Measurements from ENCODE around the gene MYL1.

MYL1 gene

DNA sequence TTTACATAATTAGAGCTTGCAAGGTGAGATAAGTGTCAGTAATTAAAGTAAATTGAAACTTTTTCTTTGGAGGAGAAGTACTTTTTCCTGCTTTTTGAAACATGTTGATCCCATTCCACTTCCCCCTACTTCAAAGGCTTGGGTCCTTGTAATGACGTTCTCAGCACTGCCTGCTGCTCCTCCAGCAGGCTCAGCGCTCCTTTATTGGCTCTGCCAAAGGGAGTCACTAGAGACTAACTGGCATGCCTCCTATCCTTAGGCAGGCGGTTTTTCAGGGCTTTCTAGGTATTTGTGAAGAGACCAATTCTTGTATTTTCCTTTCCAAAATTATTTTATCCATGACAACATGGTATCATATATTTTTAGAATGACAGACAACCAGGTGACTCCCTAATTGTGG lies 45.8 kb downstream of the MYL1 start:
- no peak overlapping the region for H3K4me3 ChIP-seq (ENCODE audit: low read depth, low read length)
- no peak for TF ChIP-seq CTCF (IDR thresholded peaks at IDR 0.05; ENCODE audit: low read depth, low read length)

GRCh38 chr2:210268281-210268680 lies 46.7 kb downstream of the MYL1 start:
- no peak overlapping the region for H3K4me3 ChIP-seq (ENCODE audit: low read depth, low read length)
- TF ChIP-seq CTCF (IDR thresholded peaks at IDR 0.05; ENCODE audit: low read depth, low read length): no peak

DNA sequence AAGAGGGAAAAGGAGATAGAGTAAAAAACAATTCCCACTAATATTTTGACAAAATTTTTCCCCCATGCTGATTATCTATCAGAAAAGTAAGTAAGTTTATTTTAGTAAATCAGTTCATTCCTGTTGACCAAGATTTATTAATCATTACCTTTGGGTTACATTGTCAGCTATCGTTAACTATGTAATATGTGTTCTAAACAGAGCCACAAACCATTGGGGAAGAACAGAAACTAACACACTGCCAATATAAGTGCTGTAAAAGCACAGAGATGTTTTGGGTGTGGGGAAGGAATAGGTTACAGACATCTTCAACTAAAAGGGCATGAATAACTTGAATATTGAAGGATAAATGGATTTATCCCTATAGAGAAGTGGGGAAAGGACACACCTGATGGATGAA lies 47.3 kb downstream of the MYL1 start:
- no peak for TF ChIP-seq CTCF (IDR thresholded peaks at IDR 0.05; ENCODE audit: low read depth, low read length)
- H3K4me3 ChIP-seq (ENCODE audit: low read depth, low read length): no peak overlapping the region

- no peak for TF ChIP-seq CTCF (IDR thresholded peaks at IDR 0.05; ENCODE audit: low read depth, low read length)
- H3K4me3 ChIP-seq (ENCODE audit: low read depth, low read length): no peak overlapping the region
Observed at GRCh38 chr2:210264282-210264681, 50.7 kb downstream of the MYL1 start.

DNA sequence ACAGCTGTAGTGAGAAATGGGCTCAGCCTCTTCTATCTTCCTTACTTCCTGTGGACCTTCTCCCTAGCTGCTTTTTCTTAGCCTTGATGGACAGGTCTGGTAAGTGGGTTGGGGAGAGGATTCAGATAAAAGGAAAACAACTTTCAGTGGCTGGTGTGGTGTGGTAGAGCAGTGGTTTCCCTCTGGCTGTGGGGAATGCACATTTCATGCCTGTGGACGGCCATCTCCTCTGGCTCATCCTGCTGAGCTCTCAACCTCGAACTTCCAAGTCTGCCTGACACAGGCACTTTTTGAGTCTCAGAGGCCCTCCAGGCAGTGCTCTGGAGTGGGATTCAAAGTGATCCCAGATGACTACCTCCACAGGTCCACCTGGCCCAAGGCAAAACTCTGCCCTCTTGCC lies 51.1 kb downstream of the MYL1 start:
- no peak for TF ChIP-seq CTCF (IDR thresholded peaks at IDR 0.05; ENCODE audit: low read depth, low read length)

DNA sequence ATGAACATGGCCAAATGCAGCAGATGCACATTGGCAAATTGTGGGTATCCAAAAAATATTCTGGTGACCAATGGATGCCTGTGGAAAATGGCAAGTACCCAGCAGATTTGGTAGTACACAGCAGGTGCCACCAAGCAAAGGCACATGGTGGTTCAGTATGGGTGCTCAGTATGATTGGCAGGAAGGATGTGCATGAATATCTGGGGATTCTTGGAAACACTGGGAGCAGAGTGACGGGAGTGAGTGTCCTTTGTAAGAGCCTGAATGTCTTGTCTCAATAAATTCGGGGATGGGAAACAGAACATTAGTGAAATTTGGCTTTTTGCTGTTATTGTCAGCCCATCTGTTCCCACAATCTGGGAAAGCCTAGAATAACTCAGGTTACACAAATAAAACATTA lies 52.9 kb downstream of the MYL1 start:
- no peak overlapping the region for H3K4me3 ChIP-seq (ENCODE audit: low read depth, low read length)
- no peak for TF ChIP-seq CTCF (IDR thresholded peaks at IDR 0.05; ENCODE audit: low read depth, low read length)

More for the DNA sequence above, 51.1 kb downstream of the MYL1 start:
- H3K4me3 ChIP-seq (ENCODE audit: low read depth, low read length): no peak overlapping the region

DNA sequence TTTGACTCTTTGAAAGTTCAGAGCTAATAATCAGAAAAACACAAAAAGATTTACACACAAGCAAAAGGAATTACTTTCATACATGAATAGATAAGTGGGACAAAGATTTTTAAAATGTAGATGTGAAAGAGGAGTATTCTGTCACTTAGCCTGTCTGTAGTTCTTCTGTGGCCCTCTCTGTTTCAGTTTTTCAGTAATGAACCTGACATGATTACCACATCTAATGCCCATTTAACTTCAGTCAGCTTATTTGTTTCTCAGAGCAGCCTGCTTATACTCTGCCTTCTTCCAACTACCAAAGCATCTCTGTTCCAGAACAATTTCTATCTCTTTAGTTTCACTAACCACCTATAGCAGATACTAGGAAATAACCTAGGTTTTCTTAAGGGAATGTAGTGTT lies 55.3 kb downstream of the MYL1 start:
- TF ChIP-seq CTCF (IDR thresholded peaks at IDR 0.05; ENCODE audit: low read depth, low read length): no peak
- no peak overlapping the region for H3K4me3 ChIP-seq (ENCODE audit: low read depth, low read length)

All from WI38 (cell line).